Psoas muscle (tissue), 8 donors: ENCODE measurements around the gene ITPK1. TPM values are rescaled to one million over a fixed set of nuclear protein-coding genes. Genes with fewer than 3 reads are reported as not detected.

ENCODE experiments used
- ATAC-seq, 4 donors: fragments of 200-7000 bp; cut with Tn5 transposase; one replicate each; pipeline ENCODE4 v1.9.1; 2020; ENCODE audit warnings: moderate library complexity in 3 of 4, mild to moderate bottlenecking in 2 of 4
- DNase-seq, 2 donors: peaks; one replicate each; pipeline ENCODE4 v3.0.0-alpha.2; 2020
- H3K27ac ChIP-seq: fragments of 200-600 bp; one replicate; pipeline ENCODE4 v1.8.0; 2022
- H3K27me3 ChIP-seq, 3 donors: fragments of 200-600 bp in 1 of 3; one replicate each; pipeline versions ENCODE4 v1.6.1 to v1.8.0; 2013 to 2022; ENCODE audit warnings: low read length in 2 of 3, mild to moderate bottlenecking in 2 of 3, moderate library complexity in 1 of 3; ENCODE audit not compliant: insufficient read depth in 3 of 3
- H3K36me3 ChIP-seq, 2 donors: fragments of 200-600 bp in 1 of 2; one replicate each; pipeline versions ENCODE4 v1.6.1 to v1.8.0; 2013 to 2022; ENCODE audit warnings: low read depth in 1 of 2, mild to moderate bottlenecking in 1 of 2, moderate library complexity in 1 of 2; ENCODE audit not compliant: insufficient read depth in 1 of 2
- H3K4me1 ChIP-seq: fragments of 200-600 bp; one replicate; pipeline ENCODE4 v1.8.0; 2022
- H3K4me3 ChIP-seq: fragments of 200-600 bp; one replicate; pipeline ENCODE4 v1.8.0; 2022; ENCODE audit warnings: mild to moderate bottlenecking
- H3K9me3 ChIP-seq: fragments of 200-600 bp; one replicate; pipeline ENCODE4 v1.8.0; 2022
- CTCF ChIP-seq: fragments of 200-600 bp; IDR thresholded peaks from one replicate; pipeline ENCODE4 v1.8.0; 2022; ENCODE audit warnings: antibody characterized with exemption
- WGBS, 3 donors: extraction: QIAGEN DNeasy Blood & Tissue Kit; methylation state at CpG; one replicate each; pipeline versions ENCODE4 v1.1.6 to v1.1.7; 2013; 5-methylcytosine and 5-hydroxymethylcytosine counted together
- intact Hi-C, 2 donors: fragments of 100-400 bp; cut with DNase I; formaldehyde crosslinking; loops; one replicate each; pipeline versions ENCODE4 v1.11.0 to v1.14.2; 2022
- polyA plus RNA-seq, 3 donors: library from polyadenylated mRNA; stranded (reverse); fragments of 200-250 nt; gene quantifications; one replicate each; pipeline ENCODE4 v1.2.3, GENCODE V29; 2013
- total RNA-seq, 4 donors: library from RNA; stranded (reverse); fragmentation: NEBNext Ultra II Directional in 2 of 4; extraction: Animal tissue kit (Norgen Biotek cat#: 25700) in 2 of 4; gene quantifications; one replicate each; pipeline versions ENCODE4 v1.2.1 to v1.2.4, GENCODE V29; 2021 to 2023
- donor health status: healthy with polysubstance abuse.
- donor health status: DM: no; HTN: no; CAD: no; lungs with moderate emphysema.
- donor health status: Bipolar disorder and iron deficiency.
- donor health status: healthy.
- donor health status: DM: yes; HTN: yes; CAD: no.
- donor health status: DM: no; HTN: no; CAD: no.
- donor health status: DM: no; HTN: no; CAD: no.
- donor health status: DM: yes; HTN: yes; CAD: no.

The ITPK1 gene
- total and polyA plus RNA-seq, 7 donors: 30.0 to 61.1 (median 42.7) TPM

GRCh38 chr14:93029911-93030508, 85.7 kb downstream of the ITPK1 start:
- H3K27ac ChIP-seq: no peak overlapping the region

GRCh38 chr14:93029417-93029816, 86.3 kb downstream of the ITPK1 start:
- intact Hi-C loops: no loop called here
- TF ChIP-seq CTCF: no peak
- Histone ChIP-seq H3K4me1 (peaks cover 22% of the 10 kb centered on the region), H3K27ac (no peak overlapping the region), H3K4me3 (no peak overlapping the region), H3K27me3 (no peaks in the 10 kb centered on the region), H3K36me3 (no peaks in the 10 kb centered on the region), H3K9me3 (no peaks in the 10 kb centered on the region)
- DNase-seq: no peak
- no peak for ATAC-seq
- WGBS, 3 donors: 96 to 99% (median 97%) methylated on average over 5 of the region's 5 CpGs

More at GRCh38 chr14:93029911-93030508, 85.7 kb downstream of the ITPK1 start:
- ATAC-seq (no peak), DNase-seq (no peak)
- no peak overlapping the region for H3K4me3 ChIP-seq
- H3K4me1 ChIP-seq: peaks cover 22% of the 10 kb centered on the region
- 96 to 99% (median 98%) methylated on average over 8 of the region's 8 CpGs for whole genome bisulfite sequencing, 3 donors
- TF ChIP-seq CTCF: no peak
- H3K27me3 ChIP-seq: no peaks in the 10 kb centered on the region
- H3K9me3 ChIP-seq: no peaks in the 10 kb centered on the region
- intact Hi-C loops: no loop called here
- H3K36me3 ChIP-seq: no peaks in the 10 kb centered on the region

GRCh38 chr14:93028724-93029076, 87.0 kb downstream of the ITPK1 start:
- Histone ChIP-seq H3K4me3 (no peak overlapping the region), H3K27me3 (peaks cover 0 to 2% (median 0%) of the 10 kb centered on the region in 3 donors), H3K9me3 (no peaks in the 10 kb centered on the region), H3K27ac (no peak overlapping the region), H3K4me1 (peaks cover 22% of the 10 kb centered on the region), H3K36me3 (no peaks in the 10 kb centered on the region)
- ATAC-seq: no peak
- 93 to 98% (median 93%) methylated on average over 9 of the region's 9 CpGs for WGBS, 3 donors
- DNase-seq: no peak
- intact Hi-C loops: no loop called here
- TF ChIP-seq CTCF: no peak

- intact Hi-C loops: no loop called here
- Histone ChIP-seq H3K27me3 (peaks cover 0 to 2% (median 0%) of the 10 kb centered on the region in 3 donors), H3K4me1 (peaks cover 19% of the 10 kb centered on the region), H3K36me3 (no peaks in the 10 kb centered on the region), H3K4me3 (no peak overlapping the region), H3K27ac (no peak overlapping the region), H3K9me3 (no peaks in the 10 kb centered on the region)
- ATAC-seq (no peak), DNase-seq (peak in 1 of 2 donors; percentile 13)
- no peak for TF ChIP-seq CTCF
- 83 to 93% (median 89%) methylated on average over 19 of the region's 19 CpGs for WGBS, 3 donors
Measured at GRCh38 chr14:93027810-93028723, 87.7 kb downstream of the ITPK1 start.
